SK-N-DZ (cell line): ENCODE data around the gene HS2ST1.
"Not testable (repeated sequence)": the region's sequence is repeated elsewhere in the genome, so short reads cannot be mapped to it uniquely, and the experiment has no call there.

Experiments
- DNase-seq: peaks from one replicate; pipeline ENCODE4 v3.0.0-alpha.2; 2015; ENCODE audit warnings: low spot score

The HS2ST1 gene

GRCh38 chr1:86924324-86924960, 10.0 kb downstream of the HS2ST1 start:
- DNase-seq, result no peak

GRCh38 chr1:86925742-86926141, 11.3 kb downstream of the HS2ST1 start:
- DNase-seq, result no peak

- no peak for DNase-seq
Observed at GRCh38 chr1:86926883-86927282, 12.4 kb downstream of the HS2ST1 start.

- no peak for DNase-seq
Observed at GRCh38 chr1:86928819-86929218, 14.4 kb downstream of the HS2ST1 start.

- no peak for DNase-seq
Observed at GRCh38 chr1:86933051-86933450, 18.6 kb downstream of the HS2ST1 start.

GRCh38 chr1:86933562-86934377, 19.3 kb downstream of the HS2ST1 start:
- no peak for DNase-seq

GRCh38 chr1:86938450-86938849, 24.0 kb downstream of the HS2ST1 start:
- DNase-seq, result no peak

- no peak for DNase-seq
Observed at GRCh38 chr1:86938855-86939254, 24.4 kb downstream of the HS2ST1 start.

- DNase-seq, result no peak
Observed at GRCh38 chr1:86939406-86939805, 25.0 kb downstream of the HS2ST1 start.

- no peak for DNase-seq
Observed at GRCh38 chr1:86940599-86940998, 26.2 kb downstream of the HS2ST1 start.

- no peak for DNase-seq
Observed at GRCh38 chr1:86942042-86942441, 27.6 kb downstream of the HS2ST1 start.

- DNase-seq, result no peak
Observed at GRCh38 chr1:86942743-86943142, 28.3 kb downstream of the HS2ST1 start.

GRCh38 chr1:86948212-86948611, 33.8 kb downstream of the HS2ST1 start:
- no peak for DNase-seq

GRCh38 chr1:86950712-86951419, 36.4 kb downstream of the HS2ST1 start:
- no peak for DNase-seq

GRCh38 chr1:86951430-86951829, 37.0 kb downstream of the HS2ST1 start:
- DNase-seq, result no peak

- no peak for DNase-seq
Observed at GRCh38 chr1:86953167-86953566, 38.7 kb downstream of the HS2ST1 start.

GRCh38 chr1:86955678-86956077, 41.2 kb downstream of the HS2ST1 start:
- DNase-seq, result no peak

GRCh38 chr1:86956221-86956620, 41.8 kb downstream of the HS2ST1 start:
- DNase-seq, result no peak

GRCh38 chr1:86957221-86957620, 42.8 kb downstream of the HS2ST1 start:
- no peak for DNase-seq

- DNase-seq, result no peak
Observed at GRCh38 chr1:86960548-86960947, 46.1 kb downstream of the HS2ST1 start.

GRCh38 chr1:86963841-86964240, 49.4 kb downstream of the HS2ST1 start:
- not testable (repeated sequence) for DNase-seq

- DNase-seq, result peak; percentile 11
Observed at GRCh38 chr1:86965012-86965826, 50.8 kb downstream of the HS2ST1 start.
